ENCODE results near the gene SLC25A42. TPM values are rescaled to one million over a fixed set of nuclear protein-coding genes. Genes with fewer than 3 reads are reported as not detected.

Gene SLC25A42
- total RNA-seq, 1 donor, result 9.1 TPM

DNA sequence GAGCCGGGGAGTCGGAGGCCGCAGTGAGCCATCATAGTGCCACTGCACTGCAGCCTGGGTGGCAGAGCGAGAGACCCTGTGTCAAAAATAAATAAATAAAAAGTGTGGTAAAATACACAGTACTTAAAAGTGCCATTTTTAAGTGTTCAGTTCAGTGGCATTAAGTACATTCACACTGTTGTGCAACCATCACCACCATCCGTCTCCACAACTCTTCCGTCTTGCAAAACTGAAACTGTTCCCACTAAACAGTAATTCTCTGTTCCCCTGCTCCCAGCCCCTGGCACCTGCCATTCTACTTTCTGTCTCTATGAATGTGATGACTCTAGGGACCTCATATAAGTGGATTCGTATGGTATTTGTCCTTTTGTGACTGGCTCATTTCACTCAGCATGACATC, 13.3 kb downstream of the SLC25A42 start:
- H3K4me3 ChIP-seq (ENCODE audit: low read depth, low read length), result no peak overlapping the region
- no peak for DNase-seq (ENCODE audit: low read depth)
- TF ChIP-seq, protein P1, sequence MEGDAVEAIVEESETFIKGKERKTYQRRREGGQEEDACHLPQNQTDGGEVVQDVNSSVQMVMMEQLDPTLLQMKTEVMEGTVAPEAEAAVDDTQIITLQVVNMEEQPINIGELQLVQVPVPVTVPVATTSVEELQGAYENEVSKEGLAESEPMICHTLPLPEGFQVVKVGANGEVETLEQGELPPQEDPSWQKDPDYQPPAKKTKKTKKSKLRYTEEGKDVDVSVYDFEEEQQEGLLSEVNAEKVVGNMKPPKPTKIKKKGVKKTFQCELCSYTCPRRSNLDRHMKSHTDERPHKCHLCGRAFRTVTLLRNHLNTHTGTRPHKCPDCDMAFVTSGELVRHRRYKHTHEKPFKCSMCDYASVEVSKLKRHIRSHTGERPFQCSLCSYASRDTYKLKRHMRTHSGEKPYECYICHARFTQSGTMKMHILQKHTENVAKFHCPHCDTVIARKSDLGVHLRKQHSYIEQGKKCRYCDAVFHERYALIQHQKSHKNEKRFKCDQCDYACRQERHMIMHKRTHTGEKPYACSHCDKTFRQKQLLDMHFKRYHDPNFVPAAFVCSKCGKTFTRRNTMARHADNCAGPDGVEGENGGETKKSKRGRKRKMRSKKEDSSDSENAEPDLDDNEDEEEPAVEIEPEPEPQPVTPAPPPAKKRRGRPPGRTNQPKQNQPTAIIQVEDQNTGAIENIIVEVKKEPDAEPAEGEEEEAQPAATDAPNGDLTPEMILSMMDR (IDR thresholded peaks at IDR 0.05; ENCODE audit: insufficient read depth, low read depth, low read length), result no peak

DNA sequence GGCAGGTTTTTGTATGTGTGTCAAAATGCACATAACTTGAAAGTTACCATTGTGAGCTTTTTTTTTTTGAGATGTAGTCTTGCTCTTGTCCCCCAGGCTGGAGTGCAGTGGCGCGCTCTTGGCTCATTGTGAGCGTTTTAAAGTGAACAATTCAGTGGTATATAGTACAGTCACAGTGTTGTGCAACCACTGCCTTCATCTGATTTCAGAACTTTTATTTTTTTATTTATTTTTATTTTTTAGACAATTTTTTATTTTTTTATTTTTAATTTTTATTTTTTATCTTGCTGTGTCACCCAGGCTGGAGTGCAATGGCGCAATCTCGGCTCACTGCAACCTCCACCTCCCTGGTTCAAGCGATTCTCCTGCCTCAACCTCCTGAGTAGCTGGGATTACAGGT, 15.0 kb downstream of the SLC25A42 start:
- no peak for DNase-seq (ENCODE audit: low read depth)
- TF ChIP-seq, protein P1 (IDR thresholded peaks at IDR 0.05; ENCODE audit: insufficient read depth, low read depth, low read length), result no peak
- H3K4me3 ChIP-seq (ENCODE audit: low read depth, low read length), result no peak overlapping the region

DNA sequence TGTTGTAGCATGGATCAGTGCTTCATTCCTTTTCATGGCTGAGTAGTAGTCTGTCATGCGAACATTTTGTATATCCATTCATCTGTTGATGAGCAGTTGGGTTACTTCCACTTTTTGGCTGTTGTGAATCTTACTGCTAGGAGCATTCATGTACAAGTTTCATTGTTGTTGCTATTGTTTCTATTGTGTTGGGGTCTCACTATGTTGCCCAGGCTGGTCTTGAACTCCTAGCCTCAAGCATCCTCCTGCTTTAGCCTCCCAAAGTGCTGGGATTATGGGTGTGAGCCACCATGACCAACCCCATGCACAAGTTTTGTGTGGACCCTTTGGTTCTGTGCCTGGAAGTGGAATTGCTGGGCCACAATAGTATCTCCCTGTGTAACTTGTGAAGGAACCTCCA, 15.8 kb downstream of the SLC25A42 start:
- no peak for DNase-seq (ENCODE audit: low read depth)
- TF ChIP-seq, protein P1 (IDR thresholded peaks at IDR 0.05; ENCODE audit: insufficient read depth, low read depth, low read length), result no peak
- no peak overlapping the region for H3K4me3 ChIP-seq (ENCODE audit: low read depth, low read length)

DNA sequence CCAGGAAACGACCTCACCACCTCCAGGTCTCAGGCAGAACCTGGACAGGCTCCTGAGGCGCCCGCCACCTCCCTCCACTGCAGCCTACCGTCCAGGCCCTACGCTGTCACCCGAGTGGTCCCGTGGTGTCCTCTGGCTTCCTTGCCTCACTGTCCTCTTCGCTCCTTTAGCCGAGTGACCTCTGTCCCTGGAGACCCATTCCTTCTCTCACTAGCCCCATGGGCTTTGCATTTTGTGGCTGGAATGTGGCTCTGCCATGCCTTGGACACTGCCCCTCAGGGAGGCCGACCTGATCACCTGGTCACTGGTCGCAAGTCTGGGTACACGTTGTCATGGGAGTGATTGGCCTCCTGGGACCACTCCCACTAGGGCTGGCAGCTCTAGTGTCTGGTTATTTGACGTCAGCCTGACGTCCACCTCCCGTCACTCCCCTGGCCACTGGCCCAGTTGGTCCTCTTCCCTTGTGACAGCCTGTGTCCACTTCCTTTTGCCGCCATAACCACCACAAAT, 17.9 kb downstream of the SLC25A42 start:
- peak; percentile 50 for DNase-seq (ENCODE audit: low read depth)
- TF ChIP-seq, protein P1 (IDR thresholded peaks at IDR 0.05; ENCODE audit: insufficient read depth, low read depth, low read length), result no peak
- H3K4me3 ChIP-seq (ENCODE audit: low read depth, low read length), result no peak overlapping the region

DNA sequence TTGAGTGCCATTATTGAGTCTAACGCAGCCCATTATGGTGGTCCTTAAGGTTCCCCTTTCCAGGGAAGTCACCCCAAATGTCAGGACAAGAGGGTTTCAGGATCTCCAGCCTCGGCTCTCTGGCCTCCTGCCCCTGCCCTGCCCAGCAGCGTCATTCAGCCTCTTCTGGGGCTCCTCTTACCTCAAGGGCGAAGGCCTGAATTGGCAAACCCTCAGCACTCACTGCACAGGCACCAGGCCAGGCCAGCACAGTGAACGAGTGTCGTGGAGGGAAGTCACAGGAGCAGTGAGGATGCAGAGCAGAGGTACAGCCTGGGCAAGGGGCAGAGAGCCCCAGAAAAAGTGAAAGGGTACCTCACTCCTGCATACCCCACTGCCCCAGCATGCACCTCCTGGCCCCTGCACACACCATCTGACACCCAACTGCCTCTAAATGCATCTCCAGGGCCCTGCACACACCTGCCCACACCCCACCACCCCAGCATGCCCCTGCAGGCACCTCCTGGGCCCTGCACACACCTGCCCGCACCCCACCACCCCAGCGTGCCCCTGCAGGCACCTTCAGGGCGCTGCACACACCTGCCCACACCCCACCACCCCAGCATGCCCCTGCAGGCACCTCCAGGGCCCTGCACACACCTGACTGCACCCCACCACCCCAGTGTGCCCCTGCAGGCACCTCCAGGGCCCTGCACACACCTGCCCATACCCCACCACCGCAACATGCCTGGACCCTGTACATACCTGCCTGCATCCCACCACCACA, 19.8 kb downstream of the SLC25A42 start:
- H3K4me3 ChIP-seq (ENCODE audit: low read depth, low read length), result no peak overlapping the region
- no peak for DNase-seq (ENCODE audit: low read depth)
- TF ChIP-seq, protein P1 (IDR thresholded peaks at IDR 0.05; ENCODE audit: insufficient read depth, low read depth, low read length), result no peak

DNA sequence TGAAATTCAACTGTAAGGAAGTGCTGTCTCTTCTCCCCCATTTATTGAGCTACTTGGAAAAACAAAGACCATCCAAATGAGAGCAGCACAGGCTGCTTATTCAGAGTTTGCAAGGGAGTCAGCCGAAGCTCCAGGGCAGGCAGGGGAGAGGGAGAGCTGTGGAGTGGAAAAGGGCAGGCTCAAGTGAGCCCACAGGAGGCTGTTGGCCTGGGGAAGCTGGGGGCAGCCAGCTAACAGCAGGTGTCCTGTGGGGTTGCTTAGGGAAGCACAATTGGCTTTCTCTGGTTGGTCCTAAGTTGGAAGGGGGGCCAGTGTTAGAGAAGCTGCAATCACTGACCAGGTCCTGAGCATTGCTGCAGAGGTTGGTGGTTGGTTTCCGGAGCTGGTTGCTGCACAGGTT, 23.9 kb downstream of the SLC25A42 start:
- no peak for DNase-seq (ENCODE audit: low read depth)
- H3K4me3 ChIP-seq (ENCODE audit: low read depth, low read length), result no peak overlapping the region
- TF ChIP-seq, protein P1 (IDR thresholded peaks at IDR 0.05; ENCODE audit: insufficient read depth, low read depth, low read length), result no peak
